SK-N-SH (cell line): Measurements from ENCODE around the gene TSSC4.

Experiments used
- CTCF ChIP-seq: fragments of 200-600 bp; sonication (generic); IDR thresholded peaks from 2 replicates; pipeline ENCODE4 v1.6.1; 2017; ENCODE audit warnings: antibody characterized with exemption, mild to moderate bottlenecking, moderate library complexity
- EP300 ChIP-seq, 2 experiments: IDR thresholded peaks; 2 replicates each; pipeline versions ENCODE4 v1.4.0 to v1.6.1; 2012; ENCODE audit warnings: borderline replicate concordance in 1 of 2, low read depth in 1 of 2, low read length in 1 of 2
- EZH2phosphoT487 ChIP-seq: fragments of 200-600 bp; sonication (generic); IDR thresholded peaks from 2 replicates; pipeline ENCODE4 v1.6.1; 2017; ENCODE audit warnings: low read depth, mixed run types, mild to moderate bottlenecking, antibody characterized with exemption, moderate library complexity, borderline replicate concordance
- FOSL2 ChIP-seq: IDR thresholded peaks from 2 replicates; pipeline ENCODE4 v1.4.0; 2012; ENCODE audit warnings: low read depth, mild to moderate bottlenecking, moderate library complexity, borderline replicate concordance
- FOXM1 ChIP-seq: IDR thresholded peaks from 2 replicates; pipeline ENCODE4 v1.4.0; 2012; ENCODE audit warnings: low read depth, mild to moderate bottlenecking
- GABPA ChIP-seq: IDR thresholded peaks from 2 replicates; pipeline ENCODE4 v1.4.0; 2012; ENCODE audit warnings: low read depth, mild to moderate bottlenecking
- IRF3 ChIP-seq: fragments of 150-350 bp; IDR thresholded peaks from 2 replicates; pipeline ENCODE4 v1.6.1; 2016; ENCODE audit warnings: mild to moderate bottlenecking, low read depth, low read length
- NRF1 ChIP-seq: IDR thresholded peaks from 2 replicates; pipeline ENCODE4 v1.6.1; 2012; ENCODE audit warnings: low read depth, mild to moderate bottlenecking, low read length
- POLR2AphosphoS5 ChIP-seq: IDR thresholded peaks from 2 replicates; pipeline ENCODE4 v1.6.1; 2012; ENCODE audit warnings: low read depth, low read length
- REST ChIP-seq: IDR thresholded peaks from 2 replicates; pipeline ENCODE4 v1.6.1; 2012; ENCODE audit warnings: mild to moderate bottlenecking, low read depth, low read length, moderate library complexity
- TAF1 ChIP-seq: IDR thresholded peaks from 2 replicates; pipeline ENCODE4 v1.6.1; 2012; ENCODE audit warnings: low read depth, mild to moderate bottlenecking, low read length, moderate library complexity, borderline replicate concordance
- TCF12 ChIP-seq: IDR thresholded peaks from 2 replicates; pipeline ENCODE4 v1.4.0; 2012
- USF2 ChIP-seq: fragments of 150-350 bp; IDR thresholded peaks from 2 replicates; pipeline ENCODE4 v1.6.1; 2017; ENCODE audit warnings: antibody characterized with exemption, low read length, low read depth, borderline replicate concordance

- TF ChIP-seq FOXM1 (no peak), FOSL2 (no peak), CTCF (peak; percentile 85), USF2 (no peak), TAF1 (no peak), TCF12 (no peak), EZH2phosphoT487 (no peak), NRF1 (no peak), IRF3 (no peak), POLR2AphosphoS5 (no peak), REST (no peak), GABPA (no peak), EP300 (IDR thresholded peaks at IDR 0.05; ENCODE audit: borderline replicate concordance in 1 of 2, low read depth in 1 of 2, low read length in 1 of 2) (no peak)
These were observed 20.1 kb downstream of the TSSC4 start for GRCh38 chr11:2420502-2421225.
